ENCODE data around the gene HOXD1. TPM values are rescaled to one million over a fixed set of nuclear protein-coding genes. Genes with fewer than 3 reads are reported as not detected.

HOXD1 gene
- total RNA-seq, 1 donor from 2014 or later = 1.2 TPM

- no peak for DNase-seq (ENCODE audit: extremely low spot score in 2 of 2)
- Histone ChIP-seq H3K4me3 (no peak overlapping the region), H3K27me3 (no peaks in the 10 kb centered on the region), H3K27ac (no peak overlapping the region), H3K4me1 (peaks cover 11% of the 10 kb centered on the region), H3K36me3 (no peaks in the 10 kb centered on the region), H3K9me3 (no peaks in the 10 kb centered on the region)
- no peak for TF ChIP-seq CTCF (IDR thresholded peaks at IDR 0.05)
- TF ChIP-seq POLR2AphosphoS5 (IDR thresholded peaks at IDR 0.05; ENCODE audit: insufficient read depth in 1 of 2, low read depth in 1 of 2) = no peak
- no peak for TF ChIP-seq POLR2A (IDR thresholded peaks at IDR 0.05)
- intact Hi-C loops (cut with DNase I) = loop anchor here (5.0 kb wide), 1 partner anchor 315 kb away; no protein-coding TSS in a partner anchor
Measured at GRCh38 chr2:176142281-176142680, 46.2 kb upstream of the HOXD1 start.

GRCh38 chr2:176145085-176145969 lies 43.1 kb upstream of the HOXD1 start:
- Histone ChIP-seq H3K4me3 (no peak overlapping the region), H3K4me1 (peaks cover 8% of the 10 kb centered on the region), H3K27ac (no peak overlapping the region), H3K36me3 (no peaks in the 10 kb centered on the region), H3K9me3 (no peaks in the 10 kb centered on the region), H3K27me3 (no peaks in the 10 kb centered on the region)
- TF ChIP-seq POLR2A (IDR thresholded peaks at IDR 0.05) (no peak), POLR2AphosphoS5 (IDR thresholded peaks at IDR 0.05; ENCODE audit: insufficient read depth in 1 of 2, low read depth in 1 of 2) (no peak), CTCF (IDR thresholded peaks at IDR 0.05) (no peak)
- DNase-seq (ENCODE audit: extremely low spot score in 2 of 2) = no peak
- intact Hi-C loops (cut with DNase I) = no loop called here

GRCh38 chr2:176146101-176146500 lies 42.4 kb upstream of the HOXD1 start:
- DNase-seq (ENCODE audit: extremely low spot score in 2 of 2) = no peak
- intact Hi-C loops (cut with DNase I) = no loop called here
- TF ChIP-seq CTCF (IDR thresholded peaks at IDR 0.05) = no peak
- no peak for TF ChIP-seq POLR2A (IDR thresholded peaks at IDR 0.05)
- no peak for TF ChIP-seq POLR2AphosphoS5 (IDR thresholded peaks at IDR 0.05; ENCODE audit: insufficient read depth in 1 of 2, low read depth in 1 of 2)
- no peaks in the 10 kb centered on the region for H3K36me3 ChIP-seq
- H3K27me3 ChIP-seq = no peaks in the 10 kb centered on the region
- no peak overlapping the region for H3K27ac ChIP-seq
- H3K9me3 ChIP-seq = no peaks in the 10 kb centered on the region
- H3K4me3 ChIP-seq = no peak overlapping the region
- peaks cover under 1% of the 10 kb centered on the region for H3K4me1 ChIP-seq

GRCh38 chr2:176146645-176147044 lies 41.8 kb upstream of the HOXD1 start:
- no peaks in the 10 kb centered on the region for H3K36me3 ChIP-seq

More at GRCh38 chr2:176146645-176147044, 41.8 kb upstream of the HOXD1 start:
- no peak for TF ChIP-seq POLR2AphosphoS5 (IDR thresholded peaks at IDR 0.05; ENCODE audit: insufficient read depth in 1 of 2, low read depth in 1 of 2)
- no peak for TF ChIP-seq POLR2A (IDR thresholded peaks at IDR 0.05)
- no peak for TF ChIP-seq CTCF (IDR thresholded peaks at IDR 0.05)
- Histone ChIP-seq H3K4me3 (no peak overlapping the region), H3K4me1 (no peaks in the 10 kb centered on the region), H3K27me3 (no peaks in the 10 kb centered on the region), H3K27ac (no peak overlapping the region), H3K9me3 (no peaks in the 10 kb centered on the region)
- intact Hi-C loops (cut with DNase I) = no loop called here
- no peak for DNase-seq (ENCODE audit: extremely low spot score in 2 of 2)

All from vagina (tissue), 2 donors.